ENCODE data around the gene TMEM138.

TMEM138 gene

DNA sequence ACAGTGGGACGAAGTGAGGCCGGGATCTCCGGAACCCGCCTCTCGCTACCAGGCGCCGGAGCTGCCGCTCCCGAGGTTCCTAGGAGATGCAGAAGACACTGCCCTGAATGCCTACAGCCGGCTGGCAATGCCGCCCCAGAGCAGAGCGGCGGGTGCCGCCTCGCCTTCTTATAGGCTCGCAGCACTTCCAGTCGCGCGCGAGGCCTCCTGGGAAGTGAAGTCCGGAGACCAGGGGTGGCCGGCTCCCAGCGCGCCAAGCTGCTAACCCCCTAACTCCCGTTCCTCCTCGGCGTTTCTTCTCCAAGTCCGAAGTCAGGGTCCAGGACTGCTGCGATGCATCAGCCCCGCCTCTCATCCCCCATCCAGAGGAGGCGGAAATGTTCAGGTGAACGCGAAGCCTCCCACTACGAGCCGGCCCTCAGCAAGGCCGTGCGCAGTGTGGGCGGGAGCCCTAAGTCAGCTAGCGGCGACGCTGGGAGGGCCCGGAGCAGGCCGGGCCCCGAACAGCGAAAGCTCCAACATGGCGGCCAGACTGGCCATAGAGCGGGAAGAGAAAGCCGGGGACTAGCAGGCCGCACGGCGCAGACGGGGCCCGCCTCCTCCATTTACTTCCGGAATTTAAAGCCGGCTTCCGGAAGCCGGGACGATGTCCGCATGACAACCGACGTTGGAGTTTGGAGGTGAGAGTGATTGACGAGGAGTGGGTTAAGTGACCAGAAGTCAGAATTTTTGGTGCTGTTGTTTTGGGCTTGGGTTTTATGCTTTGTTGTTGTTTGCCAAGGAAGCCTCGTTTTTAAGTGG lies at the start of gene TMEM138, which contains the start of gene CYB561A3:
TMEM138 (plus strand) TSS at position 634 of the 801 bp plus-strand sequence. CDS start 2,017 bp downstream, outside the sequence.
CYB561A3 (minus strand) TSS at position 142 of the 801 bp plus-strand sequence. CDS start 5,169 bp downstream, outside the sequence.
- DNase-seq = peak; percentile 90

- no peak for DNase-seq
These were observed 46.9 kb upstream of the TMEM138 start for GRCh38 chr11:61315260-61315659.

GRCh38 chr11:61325649-61326414 lies 36.3 kb upstream of the TMEM138 start:
- no peak for DNase-seq

DNA sequence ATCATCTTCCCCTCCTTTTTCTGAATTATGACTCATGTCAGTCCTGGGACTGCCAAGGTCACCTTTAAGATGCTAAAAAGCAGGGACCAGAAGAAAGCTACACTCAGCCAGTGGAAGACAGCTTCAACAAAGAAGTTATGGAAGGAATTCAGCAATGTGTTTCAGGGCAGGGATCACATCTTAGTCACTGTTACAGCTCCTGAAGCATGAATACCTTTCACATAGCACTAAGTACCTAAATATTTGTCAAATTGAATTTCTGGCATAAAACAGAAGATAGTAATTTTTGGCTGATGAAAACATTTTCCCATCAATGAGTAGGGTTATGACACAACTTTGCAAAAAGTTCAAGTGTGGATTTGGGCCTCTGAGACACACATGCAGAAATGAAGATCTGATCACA lies 34.5 kb upstream of the TMEM138 start:
- DNase-seq = no peak

- no peak for DNase-seq
These were observed 33.8 kb upstream of the TMEM138 start for GRCh38 chr11:61328351-61328750.

GRCh38 chr11:61329871-61330270 lies 32.3 kb upstream of the TMEM138 start:
- no peak for DNase-seq

DNA sequence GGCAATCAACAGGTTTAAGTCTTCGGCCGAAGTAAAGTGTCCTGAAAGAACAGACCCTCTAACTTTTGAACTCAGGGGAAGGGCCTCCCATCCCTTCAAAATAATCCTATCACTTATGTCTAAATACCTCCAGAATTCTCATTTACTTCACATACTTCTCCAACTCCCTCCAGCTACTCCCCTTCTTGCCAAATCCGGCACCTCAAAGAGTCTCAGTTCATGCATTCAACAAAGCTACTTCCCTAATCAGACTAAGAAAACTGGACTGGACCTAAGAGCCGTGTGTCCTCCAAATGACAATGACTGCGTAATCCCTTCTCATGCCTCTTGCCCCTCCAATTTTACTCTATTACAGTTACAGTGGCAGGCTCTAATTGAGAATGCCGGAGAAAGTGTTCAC lies 30.5 kb upstream of the TMEM138 start:
- no peak for DNase-seq

GRCh38 chr11:61332281-61332796 lies 29.8 kb upstream of the TMEM138 start:
- DNase-seq = no peak

GRCh38 chr11:61332797-61333549 lies 29.2 kb upstream of the TMEM138 start, which contains the start of the genes DDB1 and TKFC:
DDB1 (minus strand) TSS chr11:61333105; CDS start chr11:61332968, 137 bp downstream.
TKFC (plus strand) TSS chr11:61333228; CDS start chr11:61334729, 1,501 bp downstream.
- DNase-seq = peak; percentile 95

- peak; percentile 5 for DNase-seq
These were observed 28.4 kb upstream of the TMEM138 start for GRCh38 chr11:61333550-61334433.

DNA sequence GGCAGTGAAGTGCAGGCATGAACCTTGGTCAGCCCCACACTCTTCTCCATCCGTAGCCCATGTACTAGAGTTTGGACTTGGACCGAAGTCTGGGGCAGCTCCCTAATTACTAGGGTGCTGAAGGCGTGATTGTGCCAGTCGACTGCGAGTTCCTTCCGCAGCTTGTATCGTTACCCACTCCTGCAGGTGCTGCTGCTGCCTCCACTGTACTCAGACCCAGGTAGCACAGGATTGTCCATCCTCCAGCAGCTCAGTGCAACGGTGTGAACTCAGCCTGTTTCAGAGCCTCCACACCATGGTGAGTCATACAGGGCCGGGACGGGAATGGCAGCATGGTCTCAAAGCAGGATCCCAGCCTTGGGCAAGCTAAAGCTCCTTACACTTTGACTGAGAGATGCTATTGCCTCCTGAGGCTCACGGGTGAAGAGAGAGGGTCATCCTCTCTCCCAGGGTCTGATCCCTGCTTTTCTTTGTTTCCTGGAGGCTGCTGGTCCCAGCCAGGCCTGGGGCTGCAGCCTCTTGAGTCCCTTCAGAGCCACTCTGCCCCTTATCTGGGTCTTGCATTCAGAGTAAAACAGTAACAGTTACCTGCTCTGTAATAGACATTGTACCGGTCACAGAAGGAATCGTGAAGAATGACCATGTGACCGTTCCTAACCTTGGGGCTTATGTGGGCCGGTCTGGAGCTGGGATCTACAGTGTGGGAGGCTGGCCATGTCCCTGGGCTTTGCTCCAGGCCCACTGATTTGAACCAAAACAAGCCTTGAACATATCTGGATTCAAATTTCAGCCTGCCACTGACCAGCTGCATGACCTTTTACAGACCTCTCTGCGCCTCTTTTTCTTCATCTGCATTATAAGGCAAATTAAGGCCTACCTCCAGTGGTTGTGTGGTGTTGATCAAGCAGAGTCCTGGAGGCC lies 27.5 kb upstream of the TMEM138 start:
- no peak for DNase-seq

GRCh38 chr11:61335355-61335710 lies 26.8 kb upstream of the TMEM138 start:
- DNase-seq = no peak

DNA sequence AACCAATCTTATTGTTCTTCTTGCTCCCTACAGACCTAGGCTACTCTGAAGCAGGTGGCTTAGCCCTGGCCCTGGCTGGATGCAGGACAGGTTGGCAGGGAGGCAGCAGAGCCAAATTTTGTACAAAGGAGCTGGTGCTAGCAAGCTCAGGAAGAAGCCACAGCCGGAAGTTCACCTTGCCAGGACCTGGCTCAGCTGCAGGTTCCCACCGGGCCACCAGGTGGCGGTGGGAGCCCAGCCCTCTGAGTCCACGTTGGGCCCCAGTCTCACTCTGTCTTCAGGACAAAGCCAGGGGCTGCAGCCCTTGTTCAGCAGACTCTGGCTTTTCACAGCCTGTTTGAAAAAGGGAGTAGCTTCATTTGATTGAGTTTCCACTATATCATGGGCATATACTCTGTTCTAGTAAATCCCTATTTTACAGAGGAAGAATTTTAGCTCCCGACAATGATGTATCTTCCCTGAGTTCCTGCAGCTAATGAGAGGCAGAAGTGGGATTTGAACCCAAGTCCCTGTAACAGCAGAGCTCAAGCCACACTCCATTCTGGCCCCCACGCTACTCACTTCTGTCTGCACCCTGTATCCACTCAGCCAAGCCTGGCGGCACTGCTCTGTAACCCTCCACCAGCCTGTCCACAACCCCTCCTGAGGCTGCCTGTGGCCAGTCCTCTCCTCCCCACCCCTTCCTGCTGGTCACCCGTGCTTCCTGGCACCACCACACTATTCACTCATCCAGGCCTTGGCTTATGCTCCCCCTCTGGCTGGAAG lies 25.8 kb upstream of the TMEM138 start:
- DNase-seq = peak; percentile 77

DNA sequence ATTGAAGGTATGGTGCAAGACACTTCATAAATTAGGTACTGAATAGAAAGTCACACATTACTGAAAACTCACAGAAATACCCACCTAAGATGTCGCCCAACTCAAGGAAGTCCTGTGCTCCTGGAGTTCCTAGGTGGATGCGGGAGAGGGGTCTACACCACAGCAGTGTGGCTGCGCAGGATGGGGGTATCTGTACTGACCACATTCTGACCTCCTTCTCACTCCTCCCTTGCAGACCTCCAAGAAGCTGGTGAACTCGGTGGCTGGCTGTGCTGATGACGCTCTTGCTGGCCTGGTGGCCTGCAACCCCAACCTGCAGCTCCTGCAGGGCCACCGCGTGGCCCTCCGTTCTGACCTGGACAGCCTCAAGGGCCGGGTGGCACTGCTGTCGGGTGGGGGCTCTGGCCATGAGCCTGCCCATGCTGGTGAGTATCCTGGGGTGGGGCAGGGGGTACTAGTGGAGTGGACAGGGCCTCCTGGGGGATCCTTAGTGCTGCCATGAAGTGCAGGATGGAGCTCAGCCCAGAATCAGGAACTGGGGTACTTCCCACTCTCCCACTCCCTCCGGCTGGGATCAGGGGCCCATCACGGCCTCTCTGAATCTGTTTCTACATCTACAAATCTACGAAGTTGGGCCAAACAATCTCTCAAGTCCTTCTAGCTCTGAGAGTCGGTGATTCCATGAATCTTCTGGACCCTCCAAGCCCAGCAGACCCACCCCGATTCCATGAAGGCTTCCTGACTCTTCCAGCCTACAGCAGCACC lies 24.3 kb upstream of the TMEM138 start:
- DNase-seq = no peak

DNA sequence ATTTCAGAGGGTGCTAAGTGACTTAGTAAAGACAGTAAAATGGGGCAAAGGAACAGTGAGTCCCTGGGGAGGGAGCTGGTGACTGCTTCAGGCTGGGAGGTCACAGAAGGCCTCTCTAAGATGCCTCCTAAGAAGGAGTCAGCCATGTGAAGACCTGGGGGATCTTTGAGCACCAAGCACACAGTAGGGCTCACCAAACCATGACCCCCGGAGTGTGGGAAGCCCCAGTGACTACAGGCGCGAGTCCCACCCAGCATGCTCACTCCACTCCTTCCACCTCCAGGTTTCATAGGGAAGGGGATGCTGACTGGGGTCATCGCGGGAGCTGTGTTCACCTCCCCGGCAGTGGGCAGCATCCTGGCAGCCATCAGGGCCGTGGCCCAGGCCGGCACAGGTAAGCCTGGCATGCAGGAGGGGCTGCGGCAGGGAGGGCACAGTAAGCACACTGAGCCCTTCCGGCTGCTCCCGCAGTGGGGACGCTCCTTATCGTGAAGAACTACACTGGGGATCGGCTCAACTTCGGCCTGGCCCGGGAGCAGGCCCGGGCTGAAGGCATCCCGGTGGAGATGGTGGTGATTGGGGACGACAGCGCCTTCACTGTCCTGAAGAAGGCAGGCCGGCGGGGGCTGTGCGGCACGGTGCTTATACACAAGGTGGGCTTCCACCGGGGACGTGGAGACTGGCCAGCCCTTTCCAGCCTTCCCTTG lies 23.2 kb upstream of the TMEM138 start:
- DNase-seq = no peak

GRCh38 chr11:61339490-61339878 lies 22.7 kb upstream of the TMEM138 start:
- no peak for DNase-seq

- DNase-seq = no peak
These were observed 21.2 kb upstream of the TMEM138 start for GRCh38 chr11:61340979-61341378.

- no peak for DNase-seq
These were observed 20.5 kb upstream of the TMEM138 start for GRCh38 chr11:61341706-61342105.
